ENCODE data around the gene DLGAP1. TPM values are rescaled to one million over a fixed set of nuclear protein-coding genes. Genes with fewer than 3 reads are reported as not detected.
"Not testable (repeated sequence)": the region's sequence is repeated elsewhere in the genome, so short reads cannot be mapped to it uniquely, and the experiment has no call there.

Gene DLGAP1
- total RNA-seq, 6 experiments from 2014 or later: 0.09 to 0.31 (median 0.18) TPM; not detected in 2

GRCh38 chr18:3611313-3612090 is 843.6 kb downstream of the DLGAP1 start:
- WGBS (ENCODE audit: insufficient coverage, low coverage, low lambda C conversion rate, missing lambda C conversion rate): 79% methylated on average over 14 of the region's 15 CpGs
- Histone ChIP-seq H3K4me3 (no peak overlapping the region), H3K27ac (no peak overlapping the region), H3K9me3 (no peaks in the 10 kb centered on the region), H3K4me1 (no peaks in the 10 kb centered on the region), H3K27me3 (no peaks in the 10 kb centered on the region), H3K36me3 (no peaks in the 10 kb centered on the region)
- TF ChIP-seq POLR2A (IDR thresholded peaks at IDR 0.05): no peak
- TF ChIP-seq, protein P1, sequence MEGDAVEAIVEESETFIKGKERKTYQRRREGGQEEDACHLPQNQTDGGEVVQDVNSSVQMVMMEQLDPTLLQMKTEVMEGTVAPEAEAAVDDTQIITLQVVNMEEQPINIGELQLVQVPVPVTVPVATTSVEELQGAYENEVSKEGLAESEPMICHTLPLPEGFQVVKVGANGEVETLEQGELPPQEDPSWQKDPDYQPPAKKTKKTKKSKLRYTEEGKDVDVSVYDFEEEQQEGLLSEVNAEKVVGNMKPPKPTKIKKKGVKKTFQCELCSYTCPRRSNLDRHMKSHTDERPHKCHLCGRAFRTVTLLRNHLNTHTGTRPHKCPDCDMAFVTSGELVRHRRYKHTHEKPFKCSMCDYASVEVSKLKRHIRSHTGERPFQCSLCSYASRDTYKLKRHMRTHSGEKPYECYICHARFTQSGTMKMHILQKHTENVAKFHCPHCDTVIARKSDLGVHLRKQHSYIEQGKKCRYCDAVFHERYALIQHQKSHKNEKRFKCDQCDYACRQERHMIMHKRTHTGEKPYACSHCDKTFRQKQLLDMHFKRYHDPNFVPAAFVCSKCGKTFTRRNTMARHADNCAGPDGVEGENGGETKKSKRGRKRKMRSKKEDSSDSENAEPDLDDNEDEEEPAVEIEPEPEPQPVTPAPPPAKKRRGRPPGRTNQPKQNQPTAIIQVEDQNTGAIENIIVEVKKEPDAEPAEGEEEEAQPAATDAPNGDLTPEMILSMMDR (IDR thresholded peaks at IDR 0.05): no peak
- intact Hi-C loops (cut with DNase I): no loop called here
- DNase-seq (peak in 1 of 3 donors; percentile 41), ATAC-seq (no peak)

- DNase-seq (peak in 1 of 3 donors; percentile 24), ATAC-seq (no peak)
- H3K27me3 ChIP-seq: no peaks in the 10 kb centered on the region
- H3K4me3 ChIP-seq: no peak overlapping the region
- intact Hi-C loops (cut with DNase I): no loop called here
- no peaks in the 10 kb centered on the region for H3K9me3 ChIP-seq
- H3K27ac ChIP-seq: no peak overlapping the region
- no peaks in the 10 kb centered on the region for H3K36me3 ChIP-seq
- 64% methylated on average over 4 of the region's 6 CpGs for WGBS (ENCODE audit: insufficient coverage, low coverage, low lambda C conversion rate, missing lambda C conversion rate)
- TF ChIP-seq POLR2A (IDR thresholded peaks at IDR 0.05): no peak
- TF ChIP-seq, protein P1 (IDR thresholded peaks at IDR 0.05): no peak
- H3K4me1 ChIP-seq: no peaks in the 10 kb centered on the region
These were observed 844.3 kb downstream of the DLGAP1 start for GRCh38 chr18:3610813-3611212.

- no peak for ATAC-seq
- no peaks in the 10 kb centered on the region for H3K36me3 ChIP-seq
- no peak overlapping the region for H3K27ac ChIP-seq
- H3K27me3 ChIP-seq: no peaks in the 10 kb centered on the region
- intact Hi-C loops (cut with DNase I): no loop called here
- peaks cover 0 to 6% (median 2%) of the 10 kb centered on the region in 4 donors for H3K4me1 ChIP-seq
- 68% methylated on average over 2 of the region's 2 CpGs for WGBS (ENCODE audit: insufficient coverage, low coverage, low lambda C conversion rate, missing lambda C conversion rate)
- DNase-seq: peak in 1 of 3 donors; percentile 12
- H3K4me3 ChIP-seq: no peak overlapping the region
- no peaks in the 10 kb centered on the region for H3K9me3 ChIP-seq
- TF ChIP-seq POLR2A (IDR thresholded peaks at IDR 0.05): no peak
- TF ChIP-seq, protein P1 (IDR thresholded peaks at IDR 0.05): no peak
These were observed 844.9 kb downstream of the DLGAP1 start for GRCh38 chr18:3610188-3610708.

DNA sequence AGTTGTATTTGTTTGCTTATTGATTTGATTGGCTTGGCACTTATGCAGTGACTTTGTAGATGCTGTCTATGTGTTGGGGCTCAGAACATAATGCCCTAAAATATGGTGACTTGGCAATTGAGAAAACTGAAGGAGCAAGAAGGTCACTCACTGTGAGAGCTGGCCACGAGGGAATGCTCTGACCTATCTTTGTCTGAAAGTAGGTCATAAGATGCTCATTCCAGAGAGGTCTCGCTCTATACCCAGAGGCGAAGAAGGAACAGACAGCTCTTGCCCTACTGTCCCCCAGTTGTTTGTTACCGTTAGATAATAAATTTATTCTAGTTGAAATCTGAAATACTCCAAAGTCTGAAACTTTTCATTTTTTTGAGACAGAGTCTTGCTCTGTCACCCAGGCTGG is 846.6 kb downstream of the DLGAP1 start:
- H3K27me3 ChIP-seq: no peaks in the 10 kb centered on the region
- TF ChIP-seq POLR2A (IDR thresholded peaks at IDR 0.05): no peak
- TF ChIP-seq, protein P1 (IDR thresholded peaks at IDR 0.05): no peak
- peaks cover 0 to 23% (median 9%) of the 10 kb centered on the region in 4 donors for H3K4me1 ChIP-seq
- intact Hi-C loops (cut with DNase I): no loop called here
- ATAC-seq (no peak), DNase-seq (no peak)
- no peak overlapping the region for H3K27ac ChIP-seq
- WGBS (ENCODE audit: insufficient coverage, low coverage, low lambda C conversion rate, missing lambda C conversion rate): 85% methylated on average over 4 of the region's 4 CpGs
- no peak overlapping the region for H3K4me3 ChIP-seq
- H3K9me3 ChIP-seq: no peaks in the 10 kb centered on the region
- no peaks in the 10 kb centered on the region for H3K36me3 ChIP-seq

- ATAC-seq, DNase-seq: not testable (repeated sequence)
- H3K4me1 ChIP-seq: peaks cover 0 to 27% (median 11%) of the 10 kb centered on the region in 4 donors
These were observed 847.0 kb downstream of the DLGAP1 start for GRCh38 chr18:3608099-3608453.

More at GRCh38 chr18:3608099-3608453, 847.0 kb downstream of the DLGAP1 start:
- H3K27me3 ChIP-seq; H3K9me3 ChIP-seq; H3K27ac ChIP-seq; H3K36me3 ChIP-seq; H3K4me3 ChIP-seq; intact Hi-C loops (cut with DNase I): not testable (repeated sequence)
- 94% methylated on average over 5 of the region's 8 CpGs for WGBS (ENCODE audit: insufficient coverage, low coverage, low lambda C conversion rate, missing lambda C conversion rate)

Data from right lobe of liver (tissue), 6 donors.